GM12878 (cell line): ENCODE data around the gene CNOT6L. TPM values are rescaled to one million over a fixed set of nuclear protein-coding genes. Genes with fewer than 3 reads are reported as not detected.

Source experiments
- ATAC-seq: fragments of 200-7000 bp; cut with Tn5 transposase; 3 replicates; pipeline ENCODE4 v1.9.1; 2020; ENCODE audit warnings: mild to moderate bottlenecking, moderate library complexity
- BruUV-seq: library from RNA; stranded (reverse); fragments of 400-500 nt; replicated peaks from 2 replicates; lab custom pipeline; 2021; lab: Mats Ljungman, UMichigan
- CTCF ChIA-PET: fragments of 300-600 bp; sonication (Branson Sonifier 250); formaldehyde crosslinking; extraction: SDS; loops from one replicate; lab custom pipeline; 2021; ENCODE audit warnings: inconsistent platforms; lab: Yijun Ruan, JAX
- POLR2A ChIA-PET: fragments of 350-600 bp; formaldehyde crosslinking; extraction: SDS; loops from one replicate; lab custom pipeline; 2021; ENCODE audit warnings: inconsistent platforms; lab: Charles Lee
- RAD21 ChIA-PET: fragments of 300-600 bp; sonication (Branson Sonifier 250); formaldehyde crosslinking; loops from one replicate; lab custom pipeline; 2023; ENCODE audit warnings: antibody characterized with exemption; ENCODE audit not compliant: unreplicated experiment; lab: Charles Lee
- SMC1A ChIA-PET: fragments of 300-600 bp; sonication (Branson Sonifier 250); formaldehyde crosslinking; loops from one replicate; lab custom pipeline; 2023; ENCODE audit not compliant: unreplicated experiment, uncharacterized antibody; lab: Charles Lee
- DNase-seq: peaks from one replicate; pipeline ENCODE4 v3.0.0-alpha.2; 2011; ENCODE audit warnings: low read depth, low spot score
- FAIRE-seq: peaks from 3 replicates; lab custom pipeline; 2011; peaks lifted over from hg19 to GRCh38; lab: Jason Lieb, UNC
- H2AFZ ChIP-seq: 2 replicates; pipeline ENCODE4 v1.6.0; 2011; ENCODE audit warnings: low read depth, low read length, control low read depth; ENCODE audit not compliant: control insufficient read depth
- H3K27ac ChIP-seq: 2 replicates; pipeline ENCODE4 v1.5.1; 2011; ENCODE audit warnings: control low read depth; ENCODE audit not compliant: control insufficient read depth, insufficient read depth
- H3K27me3 ChIP-seq, 2 experiments: replicated peaks in 1 of 2; 2 replicates each; pipeline versions ENCODE4 v1.6.0 to v1.6.1; 2011; ENCODE audit warnings: low read length in 1 of 2; ENCODE audit not compliant: control insufficient read depth in 2 of 2, insufficient read depth in 2 of 2
- H3K36me3 ChIP-seq, 2 experiments: 2 replicates each; pipeline ENCODE4 v1.5.1; 2011; ENCODE audit warnings: low read length in 1 of 2; ENCODE audit not compliant: control insufficient read depth in 2 of 2, insufficient read depth in 2 of 2
- H3K4me1 ChIP-seq: 2 replicates; pipeline ENCODE4 v1.6.1; 2011; ENCODE audit warnings: mild to moderate bottlenecking, low read length, moderate library complexity, mixed read lengths; ENCODE audit not compliant: control insufficient read depth, insufficient read depth
- H3K4me2 ChIP-seq: 2 replicates; pipeline ENCODE4 v1.6.0; 2011; ENCODE audit warnings: control low read depth; ENCODE audit not compliant: control insufficient read depth, insufficient read depth
- H3K4me3 ChIP-seq: fragments of 200-600 bp; sonication (generic); 2 replicates; pipeline ENCODE4 v1.5.1; 2016
- H3K79me2 ChIP-seq: 2 replicates; pipeline ENCODE4 v1.6.0; 2011; ENCODE audit warnings: low read length; ENCODE audit not compliant: control insufficient read depth, insufficient read depth
- H3K9ac ChIP-seq: 2 replicates; pipeline ENCODE4 v1.8.0; 2011; ENCODE audit warnings: low read length, control low read depth, mixed read lengths; ENCODE audit not compliant: control insufficient read depth, insufficient read depth
- H3K9me3 ChIP-seq: replicated peaks from 3 replicates; pipeline ENCODE4 v1.5.1; 2011; ENCODE audit warnings: mild to moderate bottlenecking, low read length; ENCODE audit not compliant: control insufficient read depth, insufficient read depth
- H4K20me1 ChIP-seq: 2 replicates; pipeline ENCODE4 v1.6.0; 2011; ENCODE audit not compliant: control insufficient read depth, insufficient read depth
- BCL3 ChIP-seq: IDR thresholded peaks from 2 replicates; pipeline ENCODE4 v1.6.1; 2011; ENCODE audit warnings: borderline replicate concordance, low read depth, mild to moderate bottlenecking, moderate library complexity, low read length; ENCODE audit not compliant: insufficient read depth, poor library complexity, severe bottlenecking
- EGR1 ChIP-seq, 2 experiments: IDR thresholded peaks; 1 replicate in 1 of 2; 2 replicates in 1 of 2; pipeline ENCODE4 v1.6.1; 2011 to 2012; ENCODE audit warnings: low read depth in 2 of 2, low read length in 2 of 2, borderline replicate concordance in 1 of 2, mild to moderate bottlenecking in 1 of 2, moderate library complexity in 1 of 2
- FOS ChIP-seq: IDR thresholded peaks from 3 replicates; pipeline ENCODE4 v1.6.1; 2011; ENCODE audit warnings: borderline replicate concordance; ENCODE audit not compliant: insufficient read length; ENCODE audit errors: extremely low read depth
- MYB ChIP-seq: fragments of 150-350 bp; IDR thresholded peaks from 2 replicates; pipeline ENCODE4 v1.6.1; 2014; ENCODE audit warnings: mild to moderate bottlenecking, low read depth, low read length, borderline replicate concordance
- NR2C1 ChIP-seq: fragments of 450-650 bp; IDR thresholded peaks from 2 replicates; pipeline ENCODE4 v1.6.1; 2017; ENCODE audit warnings: antibody characterized with exemption, mild to moderate bottlenecking, moderate library complexity
- NRF1 ChIP-seq: conservative IDR thresholded peaks from 2 replicates; pipeline ENCODE4 v1.6.1; 2011; ENCODE audit warnings: mild to moderate bottlenecking, low read depth, low read length, improper control_type of control experiment
- RBBP5 ChIP-seq: fragments of 200-600 bp; sonication (generic); conservative IDR thresholded peaks from 2 replicates; pipeline ENCODE4 v1.6.1; 2016
- REST ChIP-seq: IDR thresholded peaks from 2 replicates; pipeline ENCODE4 v1.6.1; 2012; ENCODE audit warnings: mild to moderate bottlenecking, low read depth, low read length
- STAT3 ChIP-seq: IDR thresholded peaks from 2 replicates; pipeline ENCODE4 v1.6.1; 2011; ENCODE audit warnings: low read depth, low read length, improper control_type of control experiment
- SUPT20H ChIP-seq: IDR thresholded peaks from 2 replicates; pipeline ENCODE4 v1.6.1; 2011; ENCODE audit warnings: low read depth, mild to moderate bottlenecking, low read length, moderate library complexity, borderline replicate concordance; ENCODE audit not compliant: control insufficient read depth
- TCF12 ChIP-seq: IDR thresholded peaks from 2 replicates; pipeline ENCODE4 v1.6.1; 2011; ENCODE audit warnings: low read depth, mild to moderate bottlenecking, low read length
- YY1 ChIP-seq: IDR thresholded peaks from 2 replicates; pipeline ENCODE4 v1.6.1; 2011; ENCODE audit warnings: low read depth, mild to moderate bottlenecking, low read length
- ZBTB40 ChIP-seq: fragments of 450-650 bp; IDR thresholded peaks from 2 replicates; pipeline ENCODE4 v1.6.1; 2016; ENCODE audit warnings: mild to moderate bottlenecking, moderate library complexity, borderline replicate concordance
- ZNF207 ChIP-seq: fragments of 450-650 bp; IDR thresholded peaks from 2 replicates; pipeline ENCODE4 v1.6.1; 2014; ENCODE audit warnings: antibody characterized with exemption, mild to moderate bottlenecking, borderline replicate concordance
- ZNF274 ChIP-seq: IDR thresholded peaks from one replicate; pipeline ENCODE4 v1.8.0; 2011; ENCODE audit not compliant: insufficient read length, insufficient read depth
- WGBS: methylation state at CpG from one replicate; pipeline ENCODE4 v1.1.6; 2016; ENCODE audit warnings: low lambda C conversion rate; ENCODE audit not compliant: insufficient replicate concordance, insufficient coverage; ENCODE audit errors: missing lambda C conversion rate; 5-methylcytosine and 5-hydroxymethylcytosine counted together
- in situ Hi-C: fragments of 300-500 bp; cut with MboI; formaldehyde crosslinking; loops from 9 replicates; pipeline ENCODE4 v1.14.3; 2018; ENCODE audit warnings: mixed read lengths
- intact Hi-C: fragments of 100-400 bp; cut with micrococcal nuclease; formaldehyde crosslinking; loops from one replicate; pipeline ENCODE4 v1.14.2; 2022; ENCODE audit not compliant: unreplicated experiment
- polyA plus RNA-seq, 11 experiments: library from polyadenylated mRNA; depleted of rRNA in 4 of 11; unstranded in 6 of 11; stranded (reverse) in 5 of 11; fragments of >200 nt; fragmentation: Nextera tagmentation in 4 of 11; fragmentation: Illumina TruSeq in 1 of 11; extraction: Ambion mirVana in 4 of 11; extraction: Trizol in 1 of 11; gene quantifications; 1 replicate in 1 of 11; 2 replicates in 10 of 11; pipeline versions ENCODE4 v1.2.1 to v1.2.3, GENCODE V29; 2011 to 2016; ENCODE audit warnings: inconsistent platforms in 2 of 11, missing spikeins in 2 of 11, low read depth in 1 of 11
- total RNA-seq, 4 experiments: library from RNA; depleted of rRNA in 3 of 4; stranded (reverse); fragments of >200 nt in 3 of 4; fragmentation: Illumina TruSeq in 1 of 4; extraction: Trizol in 1 of 4; gene quantifications; 2 replicates each; pipeline versions ENCODE4 v1.2.1 to v1.2.3, GENCODE V29; 2013 to 2021

CNOT6L gene
- total and polyA plus RNA-seq, 10 of the 15 experiments (the other 5 are each of a cell fraction or from before 2014, with no cell fraction given), result 1.1 to 10.0 (median 3.0) TPM

- TF ChIP-seq SUPT20H (no peak), ZNF207 (no peak), RBBP5 (no peak), MYB (no peak), TCF12 (no peak), YY1 (no peak), REST (no peak)
These were observed 115.5 kb downstream of the CNOT6L start (continued) for GRCh38 chr4:77703666-77704065.

GRCh38 chr4:77701121-77701520 lies 118.0 kb downstream of the CNOT6L start:
- in situ Hi-C loops (no loop called here), intact Hi-C loops (no loop called here)
- no peak overlapping the region for H3K4me2 ChIP-seq
- no TSS peak for BruUV-seq
- FAIRE-seq (no peak), DNase-seq (no peak), ATAC-seq (no peak)
- H3K79me2 ChIP-seq, result no peaks in the 10 kb centered on the region
- no peaks in the 10 kb centered on the region for H3K36me3 ChIP-seq
- H3K9me3 ChIP-seq, result no peaks in the 10 kb centered on the region
- POLR2A ChIA-PET, result no interaction called here
- no peaks in the 10 kb centered on the region for H3K4me1 ChIP-seq
- SMC1A ChIA-PET, result no interaction called here
- CTCF ChIA-PET, result no interaction called here
- no peak overlapping the region for H3K4me3 ChIP-seq
- no peak overlapping the region for H2AFZ ChIP-seq
- RAD21 ChIA-PET, result no interaction called here
- H4K20me1 ChIP-seq, result no peaks in the 10 kb centered on the region
- WGBS, result 0% methylated on average over 2 of the region's 2 CpGs
- H3K9ac ChIP-seq, result no peak overlapping the region
- H3K27ac ChIP-seq, result no peak overlapping the region
- H3K27me3 ChIP-seq, result no peaks in the 10 kb centered on the region
- TF ChIP-seq ZNF274 (no peak), NRF1 (no peak), STAT3 (no peak), EGR1 (IDR thresholded peaks at IDR 0.05; ENCODE audit: borderline replicate concordance in 1 of 2, low read depth in 2 of 2, low read length in 2 of 2) (no peak), NR2C1 (no peak), BCL3 (no peak), FOS (no peak), ZBTB40 (no peak)
